ENCODE results near the gene PECR. TPM values are rescaled to one million over a fixed set of nuclear protein-coding genes. Genes with fewer than 3 reads are reported as not detected.

The PECR gene
- total and polyA plus RNA-seq, 9 of the 15 experiments (the other 6 are each of a cell fraction or from before 2014, with no cell fraction given): 1.1 to 10.3 (median 8.2) TPM

DNA sequence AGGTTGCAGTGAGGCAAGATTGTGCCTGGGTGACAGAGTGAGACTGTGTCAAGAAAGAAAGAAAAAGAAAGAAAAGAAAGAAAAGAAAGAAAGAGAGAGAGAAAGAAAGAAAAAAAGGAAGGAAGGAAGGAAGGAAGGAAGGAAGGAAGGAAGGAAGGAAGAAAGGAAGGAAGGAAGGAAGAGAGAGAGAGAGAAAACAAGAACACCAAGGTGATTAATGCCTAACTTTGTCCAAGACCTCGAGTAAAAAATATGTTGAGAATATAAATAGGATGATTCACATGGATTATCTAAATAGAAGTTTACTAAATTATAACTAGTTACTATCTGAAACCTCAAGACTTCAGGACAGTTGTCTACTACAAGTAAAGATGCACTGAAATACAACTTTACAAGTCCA lies 7.2 kb downstream of the PECR start:
- no peak overlapping the region for H3K27ac ChIP-seq (ENCODE audit: extremely low read depth, low read depth, low read length)
- H3K27me3 ChIP-seq (ENCODE audit: control insufficient read depth in 2 of 2, insufficient read depth in 2 of 2, low read length in 2 of 2): no peaks in the 10 kb centered on the region
- DNase-seq (ENCODE audit: extremely low read depth in 1 of 4, low spot score in 3 of 4): no peak
- no TSS peak for BruUV-seq (replicated peaks)
- no peak for FAIRE-seq
- TF ChIP-seq E2F8 (IDR thresholded peaks at IDR 0.05; ENCODE audit: low read depth, partially characterized antibody): no peak
- TF ChIP-seq ZNF512 (tag; IDR thresholded peaks at IDR 0.05): peak; percentile 67
- TF ChIP-seq ZNF143 (CRISPR knock-in tag; IDR thresholded peaks at IDR 0.05): no peak
- TF ChIP-seq SETDB1 (IDR thresholded peaks at IDR 0.05; ENCODE audit: low read length): no peak
- H3K79me2 ChIP-seq (ENCODE audit: control insufficient read depth, insufficient read depth, low read length): no peaks in the 10 kb centered on the region
- in situ Hi-C loops (cut with MboI): no loop called here
- H2AFZ ChIP-seq (ENCODE audit: low read depth, low read length): no peak overlapping the region
- no peak overlapping the region for H3K4me3 ChIP-seq
- H3K9me3 ChIP-seq (replicated peaks; ENCODE audit: control insufficient read depth, insufficient read depth, low read depth, low read length): no peaks in the 10 kb centered on the region
- ATAC-seq: no peak
- no peaks in the 10 kb centered on the region for H4K20me1 ChIP-seq (replicated peaks; ENCODE audit: control insufficient read depth, insufficient read depth, low read length)
- H3K4me2 ChIP-seq (ENCODE audit: insufficient read depth, low read length): no peak overlapping the region
- POLR2A ChIA-PET: no interaction called here
- H3K4me1 ChIP-seq (replicated peaks in 1 of 2; ENCODE audit: control insufficient read depth in 2 of 2, insufficient read depth in 2 of 2, low read length in 2 of 2): no peaks in the 10 kb centered on the region; a peak in 2 of 5 replicates
- no peaks in the 10 kb centered on the region; the same call in 2 of the 3 replicates for H3K36me3 ChIP-seq (ENCODE audit: control insufficient read depth, insufficient read depth, low read length)
- no peak overlapping the region for H3K9ac ChIP-seq (ENCODE audit: insufficient read depth in 1 of 2, low read depth in 2 of 2, low read length in 2 of 2)
- 57% methylated on average over 1 of the region's 1 CpG for WGBS (ENCODE audit: insufficient coverage, low coverage, missing lambda C conversion rate)
- CTCF ChIA-PET (ENCODE audit: low intra/inter-chr PET ratio): no interaction called here
- intact Hi-C loops (cut with micrococcal nuclease): loop anchor here (5.0 kb wide), 1 partner anchor 33 kb away; the partner anchor contains the start of gene XRCC5
- H3K9me1 ChIP-seq (ENCODE audit: control insufficient read depth, insufficient read depth, low read length): no peaks in the 10 kb centered on the region
